Measurements from ENCODE around the gene CNTNAP5. TPM values are rescaled to one million over a fixed set of nuclear protein-coding genes. Genes with fewer than 3 reads are reported as not detected.
"Not testable (repeated sequence)": the region's sequence is repeated elsewhere in the genome, so short reads cannot be mapped to it uniquely, and the experiment has no call there.

The CNTNAP5 gene
- total and polyA plus RNA-seq, 5 experiments from 2014 or later: not detected

GRCh38 chr2:124402274-124402673 lies 377.2 kb downstream of the CNTNAP5 start:
- Mint-ChIP-seq H3K9me3 (peaks cover 0 to 18% (median 2%) of the 10 kb centered on the region in 9 donors), H3K4me3 (no peak overlapping the region), H3K4me1 (no peaks in the 10 kb centered on the region), H3K36me3 (peaks cover 0 to 1% (median 0%) of the 10 kb centered on the region in 3 donors), H3K27ac (no peak overlapping the region), H3K27me3 (peaks cover 0 to 2% (median 0%) of the 10 kb centered on the region in 5 donors)
- POLR2A ChIA-PET: no interaction called here
- ATAC-seq (no peak), DNase-seq (no peak)

DNA sequence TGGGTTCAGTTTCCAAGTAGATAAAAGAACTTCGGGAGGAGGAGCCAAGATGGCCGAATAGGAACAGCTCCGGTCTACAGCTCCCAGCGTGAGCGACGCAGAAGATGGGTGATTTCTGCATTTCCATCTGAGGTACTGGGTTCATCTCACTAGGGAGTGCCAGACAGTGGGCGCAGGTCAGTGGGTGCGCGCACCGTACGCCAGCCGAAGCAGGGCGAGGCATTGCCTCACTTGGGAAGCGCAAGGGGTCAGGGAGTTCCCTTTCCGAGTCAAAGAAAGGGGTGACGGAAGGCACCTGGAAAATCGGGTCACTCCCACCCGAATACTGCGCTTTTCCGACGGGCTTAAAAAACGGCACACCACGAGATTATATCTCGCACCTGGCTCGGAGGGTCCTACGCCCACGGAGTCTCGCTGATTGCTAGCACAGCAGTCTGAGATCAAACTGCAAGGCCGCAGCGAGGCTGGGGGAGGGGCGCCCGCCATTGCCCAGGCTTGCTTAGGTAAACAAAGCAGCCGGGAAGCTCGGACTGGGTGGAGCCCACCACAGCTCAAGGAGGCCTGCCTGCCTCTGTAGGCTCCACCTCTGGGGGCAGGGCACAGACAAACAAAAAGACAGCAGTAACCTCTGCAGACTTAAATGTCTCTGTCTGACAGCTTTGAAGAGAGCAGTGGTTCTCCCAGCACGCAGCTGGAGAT lies 382.9 kb downstream of the CNTNAP5 start:
- H3K4me1 Mint-ChIP-seq, H3K4me3 Mint-ChIP-seq, H3K27ac Mint-ChIP-seq, ATAC-seq, POLR2A ChIA-PET, H3K27me3 Mint-ChIP-seq, H3K36me3 Mint-ChIP-seq, DNase-seq: not testable (repeated sequence)
- H3K9me3 Mint-ChIP-seq: peaks cover 0 to 10% (median 4%) of the 10 kb centered on the region in 9 donors

DNA sequence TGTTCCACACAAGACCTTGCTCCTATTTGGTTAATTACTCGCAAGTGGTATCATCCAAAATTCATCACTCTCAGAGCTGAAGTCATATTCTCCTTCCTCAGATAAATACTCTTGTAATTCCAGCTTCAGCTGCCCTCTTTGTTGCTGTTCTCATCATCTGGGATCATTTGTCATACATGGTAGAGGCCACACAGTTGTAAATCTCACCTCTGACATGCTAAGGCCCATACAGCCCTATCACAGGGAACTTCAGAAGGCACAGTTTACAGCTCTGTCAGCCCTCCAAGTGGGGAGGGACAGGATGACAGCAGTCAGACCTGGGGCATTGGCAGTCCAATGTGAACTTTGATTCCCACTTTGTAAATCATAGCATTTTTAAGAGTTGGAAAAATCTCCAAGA lies 399.0 kb downstream of the CNTNAP5 start:
- no peak for DNase-seq
- H3K36me3 Mint-ChIP-seq: peaks cover 0 to 6% (median 0%) of the 10 kb centered on the region in 3 donors
- POLR2A ChIA-PET: no interaction called here
- peaks cover 0 to 14% (median 0%) of the 10 kb centered on the region in 5 donors for H3K27me3 Mint-ChIP-seq
- peaks cover 2 to 37% (median 13%) of the 10 kb centered on the region in 9 donors for H3K9me3 Mint-ChIP-seq
- no peak overlapping the region for H3K4me3 Mint-ChIP-seq
- no peak for ATAC-seq
- no peak overlapping the region for H3K27ac Mint-ChIP-seq
- no peaks in the 10 kb centered on the region for H3K4me1 Mint-ChIP-seq

GRCh38 chr2:124426122-124426521 lies 401.0 kb downstream of the CNTNAP5 start:
- no peak overlapping the region for H3K4me3 Mint-ChIP-seq
- DNase-seq (no peak), ATAC-seq (no peak)
- H3K27me3 Mint-ChIP-seq: peaks cover 0 to 14% (median 0%) of the 10 kb centered on the region in 5 donors
- no peaks in the 10 kb centered on the region for H3K4me1 Mint-ChIP-seq
- no peak overlapping the region for H3K27ac Mint-ChIP-seq
- H3K36me3 Mint-ChIP-seq: peaks cover 0 to 6% (median 0%) of the 10 kb centered on the region in 3 donors
- POLR2A ChIA-PET: no interaction called here
- H3K9me3 Mint-ChIP-seq: peaks cover 2 to 25% (median 10%) of the 10 kb centered on the region in 9 donors

DNA sequence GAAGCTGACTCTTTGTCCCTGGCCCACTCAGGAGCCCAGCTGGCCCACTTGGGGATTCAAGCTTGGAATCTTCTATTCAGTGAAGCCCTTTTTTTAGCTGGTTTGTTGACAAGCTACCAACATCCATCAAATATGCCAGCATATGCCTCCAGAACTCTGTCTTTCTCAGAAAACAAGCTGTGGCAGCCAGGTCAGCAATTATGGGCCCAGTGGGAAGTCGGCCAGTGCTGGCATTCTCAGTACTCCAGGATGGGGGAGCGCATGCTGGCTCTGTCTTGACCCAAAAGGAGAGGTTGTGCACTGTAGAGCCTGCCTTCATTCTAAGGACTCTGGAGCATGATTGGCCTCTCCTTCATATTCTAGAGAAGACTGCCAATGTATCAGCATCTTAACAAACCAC lies 401.5 kb downstream of the CNTNAP5 start:
- H3K27ac Mint-ChIP-seq: no peak overlapping the region
- POLR2A ChIA-PET: no interaction called here
- H3K4me1 Mint-ChIP-seq: no peaks in the 10 kb centered on the region
- ATAC-seq (no peak), DNase-seq (no peak)
- peaks cover 0 to 6% (median 0%) of the 10 kb centered on the region in 3 donors for H3K36me3 Mint-ChIP-seq
- H3K27me3 Mint-ChIP-seq: peaks cover 0 to 14% (median 0%) of the 10 kb centered on the region in 5 donors
- H3K4me3 Mint-ChIP-seq: no peak overlapping the region
- peaks cover 0 to 20% (median 9%) of the 10 kb centered on the region in 9 donors for H3K9me3 Mint-ChIP-seq

DNA sequence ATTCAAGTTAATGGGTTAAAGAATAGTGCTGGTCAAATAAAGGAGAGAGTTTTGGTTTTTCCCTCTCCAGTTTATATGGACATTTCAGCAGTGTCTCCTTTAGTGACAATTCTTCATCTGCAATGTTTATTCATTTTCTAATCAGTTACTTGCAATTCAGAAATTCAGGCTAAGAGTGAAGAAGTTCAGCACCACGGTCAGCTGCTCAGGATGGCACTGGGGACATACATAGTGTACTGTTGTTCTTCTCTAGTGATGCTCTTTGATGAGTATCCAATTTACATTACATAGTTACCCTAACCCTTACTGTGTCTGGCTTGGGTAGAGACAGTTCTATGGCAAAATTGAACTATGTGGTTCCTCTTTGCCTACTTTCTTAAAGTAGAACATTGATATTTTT lies 412.7 kb downstream of the CNTNAP5 start:
- no peak overlapping the region for H3K4me3 Mint-ChIP-seq
- no peaks in the 10 kb centered on the region for H3K27me3 Mint-ChIP-seq
- peaks cover 0 to 12% (median 4%) of the 10 kb centered on the region in 9 donors for H3K9me3 Mint-ChIP-seq
- POLR2A ChIA-PET: no interaction called here
- DNase-seq (no peak), ATAC-seq (no peak)
- H3K36me3 Mint-ChIP-seq: no peaks in the 10 kb centered on the region
- H3K4me1 Mint-ChIP-seq: no peaks in the 10 kb centered on the region
- H3K27ac Mint-ChIP-seq: no peak overlapping the region

GRCh38 chr2:124450481-124450880 lies 425.4 kb downstream of the CNTNAP5 start:
- DNase-seq: no peak
- H3K36me3 Mint-ChIP-seq: no peaks in the 10 kb centered on the region

GRCh38 chr2:124476291-124476690 lies 451.2 kb downstream of the CNTNAP5 start:
- DNase-seq (no peak), ATAC-seq (no peak)
- no peaks in the 10 kb centered on the region for H3K27me3 Mint-ChIP-seq
- no peak overlapping the region for H3K27ac Mint-ChIP-seq
- H3K36me3 Mint-ChIP-seq: no peaks in the 10 kb centered on the region
- H3K4me1 Mint-ChIP-seq: no peaks in the 10 kb centered on the region
- POLR2A ChIA-PET: no interaction called here
- H3K9me3 Mint-ChIP-seq: peaks cover 0 to 16% (median 4%) of the 10 kb centered on the region in 9 donors
- no peak overlapping the region for H3K4me3 Mint-ChIP-seq

More at GRCh38 chr2:124450481-124450880, 425.4 kb downstream of the CNTNAP5 start:
- Mint-ChIP-seq H3K4me1 (no peaks in the 10 kb centered on the region), H3K27me3 (no peaks in the 10 kb centered on the region), H3K9me3 (peaks cover 0 to 36% (median 3%) of the 10 kb centered on the region in 9 donors), H3K4me3 (no peak overlapping the region), H3K27ac (no peak overlapping the region)
- no peak for ATAC-seq
- POLR2A ChIA-PET: no interaction called here

DNA sequence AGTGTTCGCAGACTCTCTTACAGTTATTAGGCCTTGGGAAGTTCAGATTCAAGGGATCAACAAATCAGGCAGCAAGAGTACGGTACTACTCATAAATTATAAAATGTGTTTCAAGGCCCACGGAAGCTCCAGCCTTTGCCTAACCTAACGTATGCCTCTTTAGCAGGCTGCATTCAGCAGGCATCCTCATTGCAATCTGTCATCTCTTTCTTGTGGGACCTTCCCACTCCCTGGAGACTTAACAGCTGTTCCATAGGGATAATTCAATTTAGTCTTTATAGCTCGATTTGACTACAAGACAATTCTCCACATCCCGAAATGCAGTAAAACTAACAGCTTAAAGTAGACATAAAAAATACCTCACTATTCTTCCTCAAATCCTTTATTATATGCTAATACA lies 453.7 kb downstream of the CNTNAP5 start:
- ATAC-seq (no peak), DNase-seq (no peak)
- POLR2A ChIA-PET: no interaction called here
- H3K27ac Mint-ChIP-seq: no peak overlapping the region
- no peak overlapping the region for H3K4me3 Mint-ChIP-seq
- no peaks in the 10 kb centered on the region for H3K36me3 Mint-ChIP-seq
- peaks cover 0 to 12% (median 2%) of the 10 kb centered on the region in 9 donors for H3K9me3 Mint-ChIP-seq
- H3K4me1 Mint-ChIP-seq: no peaks in the 10 kb centered on the region
- peaks cover 0 to under 1% (median 0%) of the 10 kb centered on the region in 5 donors for H3K27me3 Mint-ChIP-seq

- Mint-ChIP-seq H3K4me3 (no peak overlapping the region), H3K4me1 (no peaks in the 10 kb centered on the region), H3K27ac (no peak overlapping the region), H3K9me3 (peaks cover 0 to 14% (median 2%) of the 10 kb centered on the region in 9 donors), H3K27me3 (peaks cover 0 to 3% (median 0%) of the 10 kb centered on the region in 5 donors), H3K36me3 (no peaks in the 10 kb centered on the region)
- ATAC-seq (no peak), DNase-seq (no peak)
- POLR2A ChIA-PET: no interaction called here
These were observed 455.9 kb downstream of the CNTNAP5 start for GRCh38 chr2:124480958-124481357.

- Mint-ChIP-seq H3K9me3 (peaks cover 0 to 14% (median 2%) of the 10 kb centered on the region in 9 donors), H3K27me3 (peaks cover 0 to 3% (median 0%) of the 10 kb centered on the region in 5 donors), H3K36me3 (no peaks in the 10 kb centered on the region), H3K4me3 (no peak overlapping the region), H3K27ac (no peak overlapping the region), H3K4me1 (no peaks in the 10 kb centered on the region)
- ATAC-seq: no peak
- POLR2A ChIA-PET: no interaction called here
- no peak for DNase-seq
These were observed 457.0 kb downstream of the CNTNAP5 start for GRCh38 chr2:124482044-124482443.

GRCh38 chr2:124482551-124482950 lies 457.5 kb downstream of the CNTNAP5 start:
- ATAC-seq (no peak), DNase-seq (no peak)
- H3K9me3 Mint-ChIP-seq: peaks cover 0 to 14% (median 2%) of the 10 kb centered on the region in 9 donors
- no peak overlapping the region for H3K4me3 Mint-ChIP-seq
- POLR2A ChIA-PET: no interaction called here
- no peak overlapping the region for H3K27ac Mint-ChIP-seq
- H3K36me3 Mint-ChIP-seq: no peaks in the 10 kb centered on the region
- H3K4me1 Mint-ChIP-seq: no peaks in the 10 kb centered on the region
- peaks cover 0 to 3% (median 0%) of the 10 kb centered on the region in 5 donors for H3K27me3 Mint-ChIP-seq

- no peak overlapping the region for H3K4me3 Mint-ChIP-seq
These were observed 460.6 kb downstream of the CNTNAP5 start for GRCh38 chr2:124485659-124486058.

GRCh38 chr2:124489686-124490085 lies 464.6 kb downstream of the CNTNAP5 start:
- Mint-ChIP-seq H3K27me3 (no peaks in the 10 kb centered on the region), H3K27ac (no peak overlapping the region), H3K4me1 (no peaks in the 10 kb centered on the region), H3K4me3 (no peak overlapping the region), H3K9me3 (peaks cover 0 to 15% (median 5%) of the 10 kb centered on the region in 9 donors), H3K36me3 (no peaks in the 10 kb centered on the region)
- ATAC-seq: no peak
- POLR2A ChIA-PET: no interaction called here
- no peak for DNase-seq

More at GRCh38 chr2:124485659-124486058, 460.6 kb downstream of the CNTNAP5 start:
- Mint-ChIP-seq H3K27me3 (peaks cover 0 to 3% (median 0%) of the 10 kb centered on the region in 5 donors), H3K4me1 (no peaks in the 10 kb centered on the region), H3K9me3 (peaks cover 0 to 16% (median 4%) of the 10 kb centered on the region in 9 donors), H3K36me3 (no peaks in the 10 kb centered on the region), H3K27ac (no peak overlapping the region)
- DNase-seq (no peak), ATAC-seq (no peak)
- POLR2A ChIA-PET: no interaction called here
